Vagina (tissue), 2 donors: ENCODE data around the gene FKBP9.
"Not testable (repeated sequence)": the region's sequence is repeated elsewhere in the genome, so short reads cannot be mapped to it uniquely, and the experiment has no call there.

ENCODE experiments used
- CTCF ChIP-seq, 3 experiments: fragments of 450-650 bp in 2 of 3; fragments of 200-600 bp in 1 of 3; sonication (generic) in 1 of 3; IDR thresholded peaks; one replicate each; pipeline ENCODE4 v1.5.1; 2017 to 2019; ENCODE audit warnings: antibody characterized with exemption in 3 of 3, mild to moderate bottlenecking in 2 of 3, moderate library complexity in 2 of 3
- POLR2A ChIP-seq, 2 donors: fragments of 450-650 bp; IDR thresholded peaks; one replicate each; pipeline ENCODE4 v1.6.1; 2017; ENCODE audit warnings: antibody characterized with exemption in 2 of 2, mild to moderate bottlenecking in 2 of 2, moderate library complexity in 2 of 2

- not testable (repeated sequence) for TF ChIP-seq CTCF, POLR2A (IDR thresholded peaks at IDR 0.05)
Measured at GRCh38 chr7:32988148-32988547, 30.9 kb downstream of the FKBP9 start.
